Neural cell (in vitro differentiated cells): ENCODE data around the gene ODAD3. TPM values are rescaled to one million over a fixed set of nuclear protein-coding genes. Genes with fewer than 3 reads are reported as not detected.
"Not testable (repeated sequence)": the region's sequence is repeated elsewhere in the genome, so short reads cannot be mapped to it uniquely, and the experiment has no call there.

ENCODE experiments used
- H2AFZ ChIP-seq: fragments of 200-600, 300-800 bp; sonication (generic), shearing (Covaris generic); 2 replicates; pipeline ENCODE4 v1.6.0; 2014; ENCODE audit warnings: low read depth, mild to moderate bottlenecking, antibody characterized with exemption, low read length, moderate library complexity
- H3F3A ChIP-seq: fragments of 200-600 bp; shearing (Covaris generic); 2 replicates; pipeline ENCODE4 v1.6.1; 2016; ENCODE audit warnings: mild to moderate bottlenecking, moderate library complexity, mixed read lengths, antibody characterized with exemption, low read length; ENCODE audit not compliant: insufficient read depth, poor library complexity, severe bottlenecking
- H3K27ac ChIP-seq: fragments of 200-600, 300-800 bp; sonication (generic), shearing (Covaris generic); 2 replicates; pipeline ENCODE4 v1.5.1; 2014; ENCODE audit warnings: mild to moderate bottlenecking, low read length, moderate library complexity
- H3K27me3 ChIP-seq: fragments of 300-800, 200-600 bp; sonication (generic), shearing (Covaris generic); 2 replicates; pipeline ENCODE4 v1.6.0; 2014; ENCODE audit warnings: mild to moderate bottlenecking, low read depth, low read length, moderate library complexity; ENCODE audit not compliant: insufficient read depth
- H3K36me3 ChIP-seq: fragments of 300-800, 200-600 bp; sonication (generic), shearing (Covaris generic); 2 replicates; pipeline ENCODE4 v1.5.1; 2014; ENCODE audit warnings: mild to moderate bottlenecking, antibody characterized with exemption, low read length, moderate library complexity; ENCODE audit not compliant: insufficient read depth
- H3K4me2 ChIP-seq: fragments of 300-800, 200-600 bp; sonication (generic), shearing (Covaris generic); 2 replicates; pipeline ENCODE4 v1.6.0; 2014; ENCODE audit warnings: mild to moderate bottlenecking, low read length
- H3K4me3 ChIP-seq: fragments of 300-800, 200-600 bp; sonication (generic), shearing (Covaris generic); 2 replicates; pipeline ENCODE4 v1.5.1; 2014; ENCODE audit warnings: mild to moderate bottlenecking, low read length, moderate library complexity
- H3K79me2 ChIP-seq: fragments of 200-600 bp; shearing (Covaris generic); replicated peaks from 2 replicates; pipeline ENCODE4 v1.6.0; 2014; ENCODE audit warnings: mild to moderate bottlenecking, low read length, moderate library complexity; ENCODE audit not compliant: insufficient read depth
- H3K9ac ChIP-seq: fragments of 300-800, 200-600 bp; sonication (generic), shearing (Covaris generic); 2 replicates; pipeline ENCODE4 v1.6.1; 2016; ENCODE audit warnings: mild to moderate bottlenecking, low read length, mixed read lengths
- H3K9me2 ChIP-seq: fragments of 200-600 bp; shearing (Covaris generic); 2 replicates; pipeline ENCODE4 v1.6.1; 2016; ENCODE audit warnings: mild to moderate bottlenecking, low read length, mixed read lengths; ENCODE audit not compliant: insufficient read depth
- H3K9me3 ChIP-seq: fragments of 200-600, 300-800 bp; sonication (generic), shearing (Covaris generic); 2 replicates; pipeline ENCODE4 v1.6.1; 2016; ENCODE audit warnings: mild to moderate bottlenecking, mixed run types, low read length, moderate library complexity, mixed read lengths
- H4K20me1 ChIP-seq: fragments of 200-600 bp; shearing (Covaris generic); 2 replicates; pipeline ENCODE4 v1.6.1; 2016; ENCODE audit warnings: mild to moderate bottlenecking, mixed run types; ENCODE audit not compliant: insufficient read depth
- CTCF ChIP-seq: fragments of 450-650 bp; IDR thresholded peaks from 2 replicates; pipeline ENCODE4 v1.5.1; 2014; ENCODE audit warnings: antibody characterized with exemption, mild to moderate bottlenecking, moderate library complexity; ENCODE audit not compliant: poor library complexity, severe bottlenecking
- EP300 ChIP-seq: fragments of 450-650 bp; conservative IDR thresholded peaks from 2 replicates; pipeline ENCODE4 v1.6.1; 2014; ENCODE audit warnings: antibody characterized with exemption, mild to moderate bottlenecking, moderate library complexity; ENCODE audit not compliant: poor library complexity, severe bottlenecking
- EZH2 ChIP-seq: fragments of 200-600, 300-800 bp; shearing (Covaris generic), sonication (generic); IDR thresholded peaks from 2 replicates; pipeline ENCODE4 v1.6.1; 2014; ENCODE audit warnings: antibody characterized with exemption, low read length, borderline replicate concordance, mild to moderate bottlenecking; ENCODE audit not compliant: insufficient read depth, poor library complexity, severe bottlenecking
- MXI1 ChIP-seq: fragments of 450-650 bp; conservative IDR thresholded peaks from 2 replicates; pipeline ENCODE4 v1.6.1; 2014; ENCODE audit warnings: antibody characterized with exemption, mild to moderate bottlenecking; ENCODE audit not compliant: poor library complexity, severe bottlenecking
- POLR2AphosphoS5 ChIP-seq: IDR thresholded peaks from 2 replicates; pipeline ENCODE4 v1.6.1; 2012
- RAD21 ChIP-seq: fragments of 450-650 bp; conservative IDR thresholded peaks from 2 replicates; pipeline ENCODE4 v1.6.1; 2014; ENCODE audit warnings: antibody characterized with exemption, mild to moderate bottlenecking, moderate library complexity
- SMC3 ChIP-seq: fragments of 450-650 bp; conservative IDR thresholded peaks from 2 replicates; pipeline ENCODE4 v1.6.1; 2014; ENCODE audit warnings: antibody characterized with exemption, mild to moderate bottlenecking, moderate library complexity; ENCODE audit not compliant: poor library complexity
- TAF1 ChIP-seq: IDR thresholded peaks from 2 replicates; pipeline ENCODE4 v1.6.1; 2012; ENCODE audit warnings: low read depth
- polyA plus RNA-seq: library from polyadenylated mRNA; depleted of rRNA; stranded (reverse); fragments of >200 nt; gene quantifications from 2 replicates; pipeline ENCODE4 v1.2.3, GENCODE V29; 2014
- TF ChIP-seq, protein P1 (sequence below): IDR thresholded peaks from 2 replicates; pipeline ENCODE4 v1.6.1; 2012; ENCODE audit warnings: borderline replicate concordance

ODAD3 gene
- polyA plus RNA-seq, 1 donor from 2014 or later: 3.4 TPM

DNA sequence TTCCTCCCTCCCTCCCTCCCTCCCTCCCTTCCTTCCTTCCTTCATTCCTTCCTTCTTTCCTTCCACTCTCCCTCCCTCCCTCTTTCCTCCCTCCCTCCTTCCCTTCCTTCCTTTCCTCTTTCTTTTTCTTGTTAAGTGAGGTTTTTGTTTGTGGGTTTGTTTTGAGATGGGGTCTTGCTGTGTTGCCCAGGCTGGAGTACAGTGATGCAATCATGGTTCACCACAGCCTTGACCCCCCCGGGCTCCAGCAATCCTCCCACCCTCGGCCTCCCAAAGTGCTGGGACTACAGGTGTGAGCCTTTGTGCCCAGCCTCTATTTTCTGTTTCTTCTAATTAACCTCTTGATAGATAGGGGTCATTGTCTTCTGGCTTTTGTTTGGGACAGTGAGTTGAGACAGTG is 26.5 kb upstream of the ODAD3 start:
- Histone ChIP-seq H4K20me1 (no peaks in the 10 kb centered on the region), H3K27ac (no peak overlapping the region), H3K4me3 (no peak overlapping the region), H3K4me2 (no peak overlapping the region), H3K9me3 (no peaks in the 10 kb centered on the region), H3K9me2 (no peaks in the 10 kb centered on the region), H2AFZ (no peak overlapping the region), H3K27me3 (no peaks in the 10 kb centered on the region), H3K79me2 (peaks cover under 1% of the 10 kb centered on the region), H3K36me3 (no peaks in the 10 kb centered on the region), H3K9ac (no peak overlapping the region), H3F3A (no peaks in the 10 kb centered on the region)
- TF ChIP-seq MXI1: no peak
- no peak for TF ChIP-seq TAF1
- TF ChIP-seq EP300: no peak
- no peak for TF ChIP-seq SMC3
- no peak for TF ChIP-seq RAD21
- TF ChIP-seq POLR2AphosphoS5: no peak
- TF ChIP-seq, protein P1, sequence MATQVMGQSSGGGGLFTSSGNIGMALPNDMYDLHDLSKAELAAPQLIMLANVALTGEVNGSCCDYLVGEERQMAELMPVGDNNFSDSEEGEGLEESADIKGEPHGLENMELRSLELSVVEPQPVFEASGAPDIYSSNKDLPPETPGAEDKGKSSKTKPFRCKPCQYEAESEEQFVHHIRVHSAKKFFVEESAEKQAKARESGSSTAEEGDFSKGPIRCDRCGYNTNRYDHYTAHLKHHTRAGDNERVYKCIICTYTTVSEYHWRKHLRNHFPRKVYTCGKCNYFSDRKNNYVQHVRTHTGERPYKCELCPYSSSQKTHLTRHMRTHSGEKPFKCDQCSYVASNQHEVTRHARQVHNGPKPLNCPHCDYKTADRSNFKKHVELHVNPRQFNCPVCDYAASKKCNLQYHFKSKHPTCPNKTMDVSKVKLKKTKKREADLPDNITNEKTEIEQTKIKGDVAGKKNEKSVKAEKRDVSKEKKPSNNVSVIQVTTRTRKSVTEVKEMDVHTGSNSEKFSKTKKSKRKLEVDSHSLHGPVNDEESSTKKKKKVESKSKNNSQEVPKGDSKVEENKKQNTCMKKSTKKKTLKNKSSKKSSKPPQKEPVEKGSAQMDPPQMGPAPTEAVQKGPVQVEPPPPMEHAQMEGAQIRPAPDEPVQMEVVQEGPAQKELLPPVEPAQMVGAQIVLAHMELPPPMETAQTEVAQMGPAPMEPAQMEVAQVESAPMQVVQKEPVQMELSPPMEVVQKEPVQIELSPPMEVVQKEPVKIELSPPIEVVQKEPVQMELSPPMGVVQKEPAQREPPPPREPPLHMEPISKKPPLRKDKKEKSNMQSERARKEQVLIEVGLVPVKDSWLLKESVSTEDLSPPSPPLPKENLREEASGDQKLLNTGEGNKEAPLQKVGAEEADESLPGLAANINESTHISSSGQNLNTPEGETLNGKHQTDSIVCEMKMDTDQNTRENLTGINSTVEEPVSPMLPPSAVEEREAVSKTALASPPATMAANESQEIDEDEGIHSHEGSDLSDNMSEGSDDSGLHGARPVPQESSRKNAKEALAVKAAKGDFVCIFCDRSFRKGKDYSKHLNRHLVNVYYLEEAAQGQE: no peak
- no peak for TF ChIP-seq EZH2
- TF ChIP-seq CTCF: no peak

DNA sequence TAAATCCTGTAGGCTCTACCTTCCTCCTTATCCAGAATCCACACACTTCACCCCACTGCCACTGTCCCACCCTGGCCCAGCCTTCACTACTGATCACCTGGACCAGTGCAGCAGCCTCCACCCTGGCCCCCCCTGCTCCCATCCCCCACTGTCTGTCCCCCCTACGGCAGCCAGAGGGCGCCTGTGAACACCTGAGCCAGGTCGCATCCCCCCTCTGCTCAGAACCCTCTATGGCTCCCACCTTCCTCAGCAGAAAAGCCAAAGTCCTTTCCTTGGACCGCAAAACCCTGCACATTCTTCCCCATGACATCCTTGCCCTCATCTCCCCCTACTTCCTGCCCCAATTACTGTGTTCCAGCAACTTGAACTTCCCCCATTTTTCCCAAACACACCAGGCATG is 25.3 kb upstream of the ODAD3 start:
- Histone ChIP-seq H3F3A (no peaks in the 10 kb centered on the region), H3K4me3 (no peak overlapping the region), H3K36me3 (no peaks in the 10 kb centered on the region), H3K4me2 (no peak overlapping the region), H2AFZ (no peak overlapping the region), H4K20me1 (no peaks in the 10 kb centered on the region), H3K9me2 (no peaks in the 10 kb centered on the region), H3K27me3 (no peaks in the 10 kb centered on the region), H3K9me3 (no peaks in the 10 kb centered on the region), H3K79me2 (no peaks in the 10 kb centered on the region), H3K9ac (no peak overlapping the region), H3K27ac (no peak overlapping the region)
- TF ChIP-seq TAF1 (no peak), SMC3 (no peak), CTCF (no peak), EZH2 (no peak), POLR2AphosphoS5 (no peak), EP300 (no peak), MXI1 (no peak), RAD21 (no peak)
- TF ChIP-seq, protein P1: no peak

- H3F3A ChIP-seq, H3K27ac ChIP-seq, H3K9me3 ChIP-seq, H3K9ac ChIP-seq, H2AFZ ChIP-seq, H3K4me3 ChIP-seq, H3K79me2 ChIP-seq, H3K4me2 ChIP-seq, H4K20me1 ChIP-seq, H3K36me3 ChIP-seq, H3K27me3 ChIP-seq, H3K9me2 ChIP-seq: not testable (repeated sequence)
These were observed 24.0 kb upstream of the ODAD3 start for GRCh38 chr19:11458912-11459311.
